Uterus (tissue), 2 donors: Measurements from ENCODE around the gene LRRK2.

Source experiments
- POLR2A ChIP-seq, 2 donors: fragments of 450-650 bp; IDR thresholded peaks; one replicate each; pipeline ENCODE4 v1.6.1; 2016; ENCODE audit warnings: antibody characterized with exemption in 2 of 2, mild to moderate bottlenecking in 1 of 2, moderate library complexity in 1 of 2
- TF ChIP-seq, protein P1 (sequence below), 4 experiments: fragments of 200-600 bp in 2 of 4; fragments of 450-650 bp in 2 of 4; sonication (generic) in 2 of 4; IDR thresholded peaks; one replicate each; pipeline ENCODE4 v1.5.1; 2016 to 2019; ENCODE audit warnings: antibody characterized with exemption in 4 of 4, mild to moderate bottlenecking in 2 of 4, moderate library complexity in 1 of 4

DNA sequence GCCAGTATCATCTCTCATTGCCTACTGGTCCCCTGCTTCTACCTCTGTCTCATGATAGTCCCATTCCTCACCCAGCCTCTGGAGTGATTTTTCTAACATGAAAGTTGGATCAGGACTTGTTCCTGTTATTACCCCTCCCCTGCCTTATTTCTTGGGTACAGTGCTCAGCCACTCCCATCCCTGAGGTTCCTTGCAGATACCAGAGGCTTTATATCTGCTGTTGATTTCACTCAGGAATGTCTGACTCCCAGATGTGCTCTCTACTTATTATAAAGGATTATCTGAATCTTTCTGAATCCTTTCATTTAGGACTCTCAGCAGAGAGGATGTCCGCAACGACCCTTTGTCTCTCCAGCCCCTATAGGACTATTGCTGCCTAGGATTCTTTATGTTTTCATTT is 111.2 kb downstream of the LRRK2 start:
- TF ChIP-seq, protein P1, sequence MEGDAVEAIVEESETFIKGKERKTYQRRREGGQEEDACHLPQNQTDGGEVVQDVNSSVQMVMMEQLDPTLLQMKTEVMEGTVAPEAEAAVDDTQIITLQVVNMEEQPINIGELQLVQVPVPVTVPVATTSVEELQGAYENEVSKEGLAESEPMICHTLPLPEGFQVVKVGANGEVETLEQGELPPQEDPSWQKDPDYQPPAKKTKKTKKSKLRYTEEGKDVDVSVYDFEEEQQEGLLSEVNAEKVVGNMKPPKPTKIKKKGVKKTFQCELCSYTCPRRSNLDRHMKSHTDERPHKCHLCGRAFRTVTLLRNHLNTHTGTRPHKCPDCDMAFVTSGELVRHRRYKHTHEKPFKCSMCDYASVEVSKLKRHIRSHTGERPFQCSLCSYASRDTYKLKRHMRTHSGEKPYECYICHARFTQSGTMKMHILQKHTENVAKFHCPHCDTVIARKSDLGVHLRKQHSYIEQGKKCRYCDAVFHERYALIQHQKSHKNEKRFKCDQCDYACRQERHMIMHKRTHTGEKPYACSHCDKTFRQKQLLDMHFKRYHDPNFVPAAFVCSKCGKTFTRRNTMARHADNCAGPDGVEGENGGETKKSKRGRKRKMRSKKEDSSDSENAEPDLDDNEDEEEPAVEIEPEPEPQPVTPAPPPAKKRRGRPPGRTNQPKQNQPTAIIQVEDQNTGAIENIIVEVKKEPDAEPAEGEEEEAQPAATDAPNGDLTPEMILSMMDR (IDR thresholded peaks at IDR 0.05): no peak
- TF ChIP-seq POLR2A (IDR thresholded peaks at IDR 0.05): no peak
